DMS114 treated with DMSO at 0.1 percent for 48 hours (cell line): ENCODE data around the gene OR5D13.

Experiments used
- DNase-seq: peaks from one replicate; lab custom pipeline; 2025; ENCODE audit not compliant: unreplicated experiment; lab: John Stamatoyannopoulos, UW

Gene OR5D13, protein sequence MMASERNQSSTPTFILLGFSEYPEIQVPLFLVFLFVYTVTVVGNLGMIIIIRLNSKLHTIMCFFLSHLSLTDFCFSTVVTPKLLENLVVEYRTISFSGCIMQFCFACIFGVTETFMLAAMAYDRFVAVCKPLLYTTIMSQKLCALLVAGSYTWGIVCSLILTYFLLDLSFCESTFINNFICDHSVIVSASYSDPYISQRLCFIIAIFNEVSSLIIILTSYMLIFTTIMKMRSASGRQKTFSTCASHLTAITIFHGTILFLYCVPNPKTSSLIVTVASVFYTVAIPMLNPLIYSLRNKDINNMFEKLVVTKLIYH

DNA sequence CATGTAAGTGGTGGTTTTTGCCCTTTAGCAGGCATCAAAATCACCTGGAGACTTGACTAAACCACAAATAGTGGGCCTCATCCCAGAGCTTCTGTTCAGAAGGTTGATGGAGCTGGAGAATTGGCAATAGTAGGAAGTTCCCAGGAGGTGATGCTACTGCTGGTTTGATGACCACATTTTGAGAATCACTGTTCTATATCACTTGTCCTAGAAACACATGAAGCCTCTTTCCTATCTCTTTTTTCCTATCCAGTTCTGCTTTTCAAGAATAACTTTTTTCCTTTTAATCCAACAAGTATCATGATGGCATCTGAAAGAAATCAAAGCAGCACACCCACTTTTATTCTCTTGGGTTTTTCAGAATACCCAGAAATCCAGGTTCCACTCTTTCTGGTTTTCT is at the start of gene OR5D13:
TSS of gene OR5D13 (plus strand) at position 301 of the 400 bp plus-strand sequence. CDS start at position 301, 0 bp downstream.
- DNase-seq = no peak

GRCh38 chr11:55726715-55727324 is 46.4 kb upstream of the OR5D13 start:
- DNase-seq = no peak

DNA sequence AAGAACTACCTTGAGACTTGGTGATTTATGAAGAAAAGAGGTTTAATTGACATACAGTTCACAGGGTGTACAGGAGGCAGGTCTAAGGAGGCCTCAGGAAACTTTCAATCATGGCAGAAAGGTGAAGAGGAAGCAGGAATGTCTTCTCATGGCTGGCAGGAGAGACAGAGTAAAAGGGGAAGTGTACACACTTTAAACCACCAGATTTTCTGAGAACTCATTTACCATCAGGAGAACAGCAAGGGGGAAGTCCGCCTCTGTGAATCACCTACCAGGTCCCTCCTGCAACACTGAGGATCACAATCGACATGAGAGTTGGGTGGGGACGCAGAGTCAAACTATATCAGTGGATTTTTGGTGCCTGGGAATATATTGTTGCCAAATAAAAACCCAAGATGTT is 40.3 kb upstream of the OR5D13 start:
- DNase-seq = no peak

- no peak for DNase-seq
Observed at GRCh38 chr11:55791606-55792005, 18.4 kb downstream of the OR5D13 start.

- no peak for DNase-seq
Observed at GRCh38 chr11:55793321-55793720, 20.1 kb downstream of the OR5D13 start.

DNA sequence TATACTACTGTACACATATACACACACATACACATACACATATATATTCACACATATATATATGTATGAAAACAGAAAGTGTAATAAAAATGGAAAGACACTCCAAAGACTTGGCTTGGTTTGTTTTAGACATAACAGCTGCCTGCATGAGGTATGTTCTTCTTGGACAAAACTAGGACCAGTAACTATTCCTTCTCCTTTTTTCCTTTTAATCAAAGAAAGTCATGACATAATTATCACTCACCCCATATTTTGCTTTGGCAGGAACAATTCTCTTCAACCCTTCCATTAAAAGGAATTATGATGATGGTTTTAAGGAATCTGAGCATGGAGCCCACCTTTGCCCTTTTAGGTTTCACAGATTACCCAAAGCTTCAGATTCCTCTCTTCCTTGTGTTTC is 22.0 kb downstream of the OR5D13 start, which contains the start of gene OR5D14:
TSS of gene OR5D14 (plus strand) at position 301 of the 400 bp plus-strand sequence. CDS start at position 301, 0 bp downstream.
- no peak for DNase-seq

GRCh38 chr11:55806248-55806647 is 33.0 kb downstream of the OR5D13 start:
- DNase-seq = no peak

GRCh38 chr11:55811067-55811466 is 37.8 kb downstream of the OR5D13 start, which contains the start of gene OR5L1:
OR5L1 (plus strand) TSS chr11:55811367; CDS start chr11:55811467, 100 bp downstream.
- DNase-seq = no peak

DNA sequence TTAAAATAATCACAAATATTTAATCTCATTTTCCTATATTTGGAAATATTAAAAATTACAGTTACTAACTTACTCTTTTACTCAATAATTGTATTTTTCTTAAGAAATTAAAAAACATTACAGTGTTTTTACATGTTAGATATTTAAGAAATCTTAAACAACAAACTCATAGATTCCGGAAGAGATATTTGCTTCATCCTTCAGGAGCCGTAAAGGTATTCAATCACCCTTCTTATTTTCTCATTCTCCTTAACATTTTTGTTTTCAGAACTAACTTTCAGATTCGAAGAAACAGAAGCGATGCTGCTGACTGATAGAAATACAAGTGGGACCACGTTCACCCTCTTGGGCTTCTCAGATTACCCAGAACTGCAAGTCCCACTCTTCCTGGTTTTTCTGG is 46.1 kb downstream of the OR5D13 start, which contains the start of gene OR5D18:
TSS of gene OR5D18 (plus strand) at position 301 of the 400 bp plus-strand sequence. CDS start at position 301, 0 bp downstream.
- no peak for DNase-seq
